Neural crest cell (in vitro differentiated cells): Measurements from ENCODE around the gene RELL1. TPM values are rescaled to one million over a fixed set of nuclear protein-coding genes. Genes with fewer than 3 reads are reported as not detected.

Experiments used
- DNase-seq: peaks from one replicate; pipeline ENCODE4 v3.0.0; 2021; ENCODE audit warnings: low read depth, mixed read lengths, low spot score
- H3K27ac Mint-ChIP-seq: one replicate; pipeline ENCODE4 v1.8.0; 2021; ENCODE audit warnings: mild to moderate bottlenecking, mixed read lengths; ENCODE audit not compliant: unreplicated experiment
- H3K27me3 Mint-ChIP-seq: 2 replicates; pipeline ENCODE4 v1.8.0; 2021; ENCODE audit warnings: low read depth, mild to moderate bottlenecking, mixed read lengths
- H3K36me3 Mint-ChIP-seq: 2 replicates; pipeline ENCODE4 v1.8.0; 2021; ENCODE audit warnings: low read depth, mild to moderate bottlenecking, mixed read lengths
- H3K4me1 Mint-ChIP-seq: 2 replicates; pipeline ENCODE4 v1.8.0; 2021; ENCODE audit warnings: mixed read lengths
- H3K4me3 Mint-ChIP-seq: one replicate; pipeline ENCODE4 v1.8.0; 2021; ENCODE audit warnings: mild to moderate bottlenecking, mixed read lengths
- H3K9me3 Mint-ChIP-seq: 2 replicates; pipeline ENCODE4 v1.8.0; 2021; ENCODE audit warnings: mixed read lengths
- total RNA-seq: library from RNA; stranded (reverse); gene quantifications from 2 replicates; pipeline ENCODE4 v1.2.1, GENCODE V29; 2021
- TF ChIP-seq, protein P1 (sequence below): fragments of 200-600 bp; sonication (generic); conservative IDR thresholded peaks from 2 replicates; pipeline ENCODE4 v1.5.0; 2021; ENCODE audit warnings: antibody characterized with exemption, mild to moderate bottlenecking

The RELL1 gene
- total RNA-seq, 1 donor from 2014 or later, result 30.3 TPM

DNA sequence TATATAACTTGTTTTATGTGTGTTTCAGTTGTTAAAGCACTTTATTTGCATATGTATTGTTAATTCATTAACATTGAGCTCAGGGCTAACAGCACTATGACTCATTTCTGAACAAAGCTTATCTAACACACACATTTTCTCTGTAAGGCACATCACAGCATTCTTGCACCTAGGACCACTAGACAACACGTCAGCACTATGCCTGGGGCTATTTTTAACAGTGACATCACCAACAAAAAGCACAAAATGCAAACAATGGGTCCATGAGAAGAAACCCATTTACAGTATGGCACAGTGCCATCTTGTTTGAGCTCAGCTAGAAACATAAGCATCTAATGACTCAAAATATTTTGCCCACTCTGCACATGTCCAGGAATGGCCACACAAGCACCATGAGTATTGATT is 124.4 kb downstream of the RELL1 start:
- H3K4me3 Mint-ChIP-seq, result no peak overlapping the region
- peaks cover 8% of the 10 kb centered on the region for H3K9me3 Mint-ChIP-seq
- H3K4me1 Mint-ChIP-seq, result peaks cover 4% of the 10 kb centered on the region
- no peaks in the 10 kb centered on the region for H3K27me3 Mint-ChIP-seq
- H3K36me3 Mint-ChIP-seq, result peaks cover 30% of the 10 kb centered on the region
- no peak overlapping the region for H3K27ac Mint-ChIP-seq
- TF ChIP-seq, protein P1, sequence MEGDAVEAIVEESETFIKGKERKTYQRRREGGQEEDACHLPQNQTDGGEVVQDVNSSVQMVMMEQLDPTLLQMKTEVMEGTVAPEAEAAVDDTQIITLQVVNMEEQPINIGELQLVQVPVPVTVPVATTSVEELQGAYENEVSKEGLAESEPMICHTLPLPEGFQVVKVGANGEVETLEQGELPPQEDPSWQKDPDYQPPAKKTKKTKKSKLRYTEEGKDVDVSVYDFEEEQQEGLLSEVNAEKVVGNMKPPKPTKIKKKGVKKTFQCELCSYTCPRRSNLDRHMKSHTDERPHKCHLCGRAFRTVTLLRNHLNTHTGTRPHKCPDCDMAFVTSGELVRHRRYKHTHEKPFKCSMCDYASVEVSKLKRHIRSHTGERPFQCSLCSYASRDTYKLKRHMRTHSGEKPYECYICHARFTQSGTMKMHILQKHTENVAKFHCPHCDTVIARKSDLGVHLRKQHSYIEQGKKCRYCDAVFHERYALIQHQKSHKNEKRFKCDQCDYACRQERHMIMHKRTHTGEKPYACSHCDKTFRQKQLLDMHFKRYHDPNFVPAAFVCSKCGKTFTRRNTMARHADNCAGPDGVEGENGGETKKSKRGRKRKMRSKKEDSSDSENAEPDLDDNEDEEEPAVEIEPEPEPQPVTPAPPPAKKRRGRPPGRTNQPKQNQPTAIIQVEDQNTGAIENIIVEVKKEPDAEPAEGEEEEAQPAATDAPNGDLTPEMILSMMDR, result no peak
- DNase-seq, result no peak

DNA sequence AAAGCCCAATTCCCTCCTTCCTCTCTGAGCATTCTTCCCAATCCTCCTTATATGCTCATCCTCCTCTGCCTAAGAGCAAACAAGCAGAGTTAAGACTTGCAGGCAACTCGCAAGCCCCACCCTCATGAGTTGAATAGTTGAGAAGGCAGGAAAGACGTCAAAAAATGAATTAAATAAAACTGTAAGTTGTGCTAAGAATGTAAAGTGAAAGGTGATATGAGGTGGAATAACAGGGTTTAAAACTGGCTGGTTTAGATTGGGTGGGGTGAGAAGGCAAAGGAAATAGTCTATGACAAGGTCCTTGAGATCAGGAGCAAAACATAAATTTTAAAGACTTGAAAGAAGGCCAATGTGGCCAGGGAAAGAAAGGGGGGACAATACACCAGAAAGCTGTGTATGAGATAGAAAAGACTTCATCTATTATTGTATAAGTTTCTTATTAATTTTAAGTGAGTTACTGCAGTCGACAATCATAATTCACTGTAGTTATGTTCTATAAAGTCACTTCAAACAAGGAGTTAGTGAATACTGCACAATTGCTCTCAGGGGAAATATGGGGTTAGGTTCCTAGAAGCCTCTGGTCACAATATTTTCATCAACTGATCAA is 124.9 kb downstream of the RELL1 start:
- TF ChIP-seq, protein P1, result no peak
- Mint-ChIP-seq H3K4me1 (peaks cover 4% of the 10 kb centered on the region), H3K36me3 (peaks cover 28% of the 10 kb centered on the region)

More for the DNA sequence above, 124.9 kb downstream of the RELL1 start:
- Mint-ChIP-seq H3K27me3 (no peaks in the 10 kb centered on the region), H3K27ac (no peak overlapping the region), H3K4me3 (no peak overlapping the region), H3K9me3 (peaks cover 8% of the 10 kb centered on the region)
- no peak for DNase-seq

Other genes with a start within 250 kb of the RELL1 start
- gene PGM2, start 140.3 kb upstream of the RELL1 start, total RNA-seq, result 28.5 and 28.7 TPM in 2 replicates
- gene TBC1D1, start 204.7 kb upstream of the RELL1 start, total RNA-seq, result 113 TPM in 2 replicates